SK-N-SH (cell line): ENCODE data around the gene LSMEM2. TPM values are rescaled to one million over a fixed set of nuclear protein-coding genes. Genes with fewer than 3 reads are reported as not detected.
A peak's percentile ranks its signal among the peaks of the same experiment; 100 is the strongest.

ENCODE experiments used
- CHD2 ChIP-seq: fragments of 150-350 bp; IDR thresholded peaks from 2 replicates; pipeline ENCODE4 v1.6.1; 2018; ENCODE audit warnings: low read length; ENCODE audit not compliant: partially characterized antibody
- ELF1 ChIP-seq: IDR thresholded peaks from 2 replicates; pipeline ENCODE4 v1.4.0; 2012
- EP300 ChIP-seq, 2 experiments: IDR thresholded peaks; 2 replicates each; pipeline versions ENCODE4 v1.4.0 to v1.6.1; 2012; ENCODE audit warnings: borderline replicate concordance in 1 of 2, low read depth in 1 of 2, low read length in 1 of 2
- EZH2phosphoT487 ChIP-seq: fragments of 200-600 bp; sonication (generic); IDR thresholded peaks from 2 replicates; pipeline ENCODE4 v1.6.1; 2017; ENCODE audit warnings: low read depth, mixed run types, mild to moderate bottlenecking, antibody characterized with exemption, moderate library complexity, borderline replicate concordance
- FOSL2 ChIP-seq: IDR thresholded peaks from 2 replicates; pipeline ENCODE4 v1.4.0; 2012; ENCODE audit warnings: low read depth, mild to moderate bottlenecking, moderate library complexity, borderline replicate concordance
- FOXJ3 ChIP-seq: sonication (generic); formaldehyde crosslinking; IDR thresholded peaks from 2 replicates; pipeline ENCODE4 v1.5.1; 2020; ENCODE audit warnings: mild to moderate bottlenecking, missing genetic modification reagents
- FOXM1 ChIP-seq: IDR thresholded peaks from 2 replicates; pipeline ENCODE4 v1.4.0; 2012; ENCODE audit warnings: low read depth, mild to moderate bottlenecking
- GABPA ChIP-seq: IDR thresholded peaks from 2 replicates; pipeline ENCODE4 v1.4.0; 2012; ENCODE audit warnings: low read depth, mild to moderate bottlenecking
- GATA2 ChIP-seq: sonication (generic); formaldehyde crosslinking; IDR thresholded peaks from 2 replicates; pipeline ENCODE4 v1.5.0; 2020; ENCODE audit warnings: mild to moderate bottlenecking, missing genetic modification reagents
- JUND ChIP-seq: IDR thresholded peaks from 2 replicates; pipeline ENCODE4 v1.4.0; 2012
- MEF2A ChIP-seq: IDR thresholded peaks from 2 replicates; pipeline ENCODE4 v1.4.0; 2012; ENCODE audit warnings: low read depth, borderline replicate concordance
- MXI1 ChIP-seq: IDR thresholded peaks from 2 replicates; pipeline ENCODE4 v1.6.1; 2012; ENCODE audit warnings: mild to moderate bottlenecking, low read depth, low read length, improper control_type of control experiment
- NFIC ChIP-seq: IDR thresholded peaks from 2 replicates; pipeline ENCODE4 v1.4.0; 2012; ENCODE audit warnings: borderline replicate concordance
- POLR2AphosphoS5 ChIP-seq: IDR thresholded peaks from 2 replicates; pipeline ENCODE4 v1.6.1; 2012; ENCODE audit warnings: low read depth, low read length
- RAD21 ChIP-seq: IDR thresholded peaks from 2 replicates; pipeline ENCODE4 v1.6.1; 2012; ENCODE audit warnings: mild to moderate bottlenecking, low read length
- RCOR1 ChIP-seq: fragments of 150-350 bp; IDR thresholded peaks from 2 replicates; pipeline ENCODE4 v1.6.1; 2017; ENCODE audit warnings: antibody characterized with exemption, low read length
- RFX5 ChIP-seq: IDR thresholded peaks from 2 replicates; pipeline ENCODE4 v1.6.1; 2012; ENCODE audit warnings: mild to moderate bottlenecking, improper control_type of control experiment, low read length
- RXRA ChIP-seq: IDR thresholded peaks from 2 replicates; pipeline ENCODE4 v1.4.0; 2012; ENCODE audit warnings: low read depth, mild to moderate bottlenecking, borderline replicate concordance
- SIN3A ChIP-seq: IDR thresholded peaks from 2 replicates; pipeline ENCODE4 v1.6.1; 2012; ENCODE audit warnings: low read depth, mild to moderate bottlenecking, low read length, moderate library complexity, borderline replicate concordance
- TCF12 ChIP-seq: IDR thresholded peaks from 2 replicates; pipeline ENCODE4 v1.4.0; 2012
- YY1 ChIP-seq: IDR thresholded peaks from 2 replicates; pipeline ENCODE4 v1.4.0; 2012; ENCODE audit warnings: low read depth, mild to moderate bottlenecking
- polyA plus RNA-seq, 3 experiments: library from polyadenylated mRNA; depleted of rRNA; stranded (reverse); fragments of >200 nt; gene quantifications; 2 replicates each; pipeline ENCODE4 v1.2.3, GENCODE V29; 2012
- TF ChIP-seq, protein P1 (sequence below): fragments of 200-600 bp; sonication (generic); IDR thresholded peaks from 2 replicates; pipeline ENCODE4 v1.6.1; 2017; ENCODE audit warnings: antibody characterized with exemption, mild to moderate bottlenecking, moderate library complexity
- TF ChIP-seq, protein P2 (sequence below): fragments of 150-350 bp; IDR thresholded peaks from 2 replicates; pipeline ENCODE4 v1.6.1; 2016; ENCODE audit warnings: mild to moderate bottlenecking, low read depth, low read length
- TF ChIP-seq, protein P3 (sequence below): IDR thresholded peaks from 2 replicates; pipeline ENCODE4 v1.4.0; 2012; ENCODE audit warnings: low read depth, borderline replicate concordance
- TF ChIP-seq, protein P4 (sequence below): fragments of 150-350 bp; IDR thresholded peaks from 2 replicates; pipeline ENCODE4 v1.6.1; 2017; ENCODE audit warnings: antibody characterized with exemption, low read length, low read depth, borderline replicate concordance
- TF ChIP-seq, protein P5 (sequence below): IDR thresholded peaks from 2 replicates; pipeline ENCODE4; 2012
- TF ChIP-seq, protein P6 (sequence below): IDR thresholded peaks from 2 replicates; pipeline ENCODE4 v1.4.0; 2012; ENCODE audit warnings: low read depth

Gene LSMEM2
- polyA plus RNA-seq, 1 of the 3 experiments (the other 2 are of a cell fraction), result 0.03 TPM

DNA sequence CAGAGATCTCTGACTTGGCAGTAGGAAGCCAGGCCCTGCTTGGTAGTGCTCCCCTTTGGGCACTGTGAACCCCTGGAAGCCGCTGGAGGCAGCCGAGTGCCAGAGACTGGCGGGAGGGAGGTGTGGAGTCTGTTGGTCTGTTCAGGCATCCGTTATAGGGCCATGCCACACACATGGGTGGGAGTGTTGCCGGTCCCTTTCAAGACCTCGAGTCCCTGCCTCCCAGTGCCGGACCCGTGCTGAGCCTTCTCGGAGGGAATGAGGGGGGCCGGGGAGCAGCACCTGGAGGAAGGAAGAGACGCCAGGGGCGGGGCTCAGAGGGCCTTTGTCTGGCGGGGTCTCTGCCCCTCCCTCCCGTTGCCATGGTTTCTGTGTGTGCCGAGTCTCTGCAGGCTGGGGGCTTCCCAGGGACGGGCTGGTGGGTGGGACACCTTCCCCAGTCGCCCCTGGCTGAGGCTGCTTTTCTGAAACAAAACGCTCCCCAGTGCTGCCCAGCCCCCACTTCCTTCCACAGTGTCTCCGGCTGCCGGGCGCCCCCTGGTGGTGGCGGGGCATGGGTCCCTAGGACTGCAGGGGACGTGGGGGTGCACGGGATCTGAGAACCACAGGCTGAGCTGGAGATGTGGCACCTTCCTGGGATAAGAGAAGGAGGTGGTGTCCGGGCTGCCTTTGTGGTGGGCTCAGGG lies 32.9 kb upstream of the LSMEM2 start (continued):
- TF ChIP-seq, protein P1, sequence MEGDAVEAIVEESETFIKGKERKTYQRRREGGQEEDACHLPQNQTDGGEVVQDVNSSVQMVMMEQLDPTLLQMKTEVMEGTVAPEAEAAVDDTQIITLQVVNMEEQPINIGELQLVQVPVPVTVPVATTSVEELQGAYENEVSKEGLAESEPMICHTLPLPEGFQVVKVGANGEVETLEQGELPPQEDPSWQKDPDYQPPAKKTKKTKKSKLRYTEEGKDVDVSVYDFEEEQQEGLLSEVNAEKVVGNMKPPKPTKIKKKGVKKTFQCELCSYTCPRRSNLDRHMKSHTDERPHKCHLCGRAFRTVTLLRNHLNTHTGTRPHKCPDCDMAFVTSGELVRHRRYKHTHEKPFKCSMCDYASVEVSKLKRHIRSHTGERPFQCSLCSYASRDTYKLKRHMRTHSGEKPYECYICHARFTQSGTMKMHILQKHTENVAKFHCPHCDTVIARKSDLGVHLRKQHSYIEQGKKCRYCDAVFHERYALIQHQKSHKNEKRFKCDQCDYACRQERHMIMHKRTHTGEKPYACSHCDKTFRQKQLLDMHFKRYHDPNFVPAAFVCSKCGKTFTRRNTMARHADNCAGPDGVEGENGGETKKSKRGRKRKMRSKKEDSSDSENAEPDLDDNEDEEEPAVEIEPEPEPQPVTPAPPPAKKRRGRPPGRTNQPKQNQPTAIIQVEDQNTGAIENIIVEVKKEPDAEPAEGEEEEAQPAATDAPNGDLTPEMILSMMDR, result peak; percentile 97
- TF ChIP-seq RCOR1, result no peak
- TF ChIP-seq NFIC, result no peak
- no peak for TF ChIP-seq EZH2phosphoT487
- peak; percentile 28; the same call in 1 of the 2 replicates for TF ChIP-seq MXI1
- TF ChIP-seq POLR2AphosphoS5, result no peak; the same call in 1 of the 2 replicates
- TF ChIP-seq, protein P2, sequence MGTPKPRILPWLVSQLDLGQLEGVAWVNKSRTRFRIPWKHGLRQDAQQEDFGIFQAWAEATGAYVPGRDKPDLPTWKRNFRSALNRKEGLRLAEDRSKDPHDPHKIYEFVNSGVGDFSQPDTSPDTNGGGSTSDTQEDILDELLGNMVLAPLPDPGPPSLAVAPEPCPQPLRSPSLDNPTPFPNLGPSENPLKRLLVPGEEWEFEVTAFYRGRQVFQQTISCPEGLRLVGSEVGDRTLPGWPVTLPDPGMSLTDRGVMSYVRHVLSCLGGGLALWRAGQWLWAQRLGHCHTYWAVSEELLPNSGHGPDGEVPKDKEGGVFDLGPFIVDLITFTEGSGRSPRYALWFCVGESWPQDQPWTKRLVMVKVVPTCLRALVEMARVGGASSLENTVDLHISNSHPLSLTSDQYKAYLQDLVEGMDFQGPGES, result no peak
- peak; percentile 19; the same call in 1 of the 2 replicates for TF ChIP-seq TCF12
- TF ChIP-seq CHD2, result peak; percentile 94
- no peak for TF ChIP-seq GATA2 (CRISPR knock-in tag)
- TF ChIP-seq FOXJ3 (CRISPR knock-in tag), result no peak
- TF ChIP-seq ELF1, result no peak
- no peak for TF ChIP-seq YY1
- no peak for TF ChIP-seq RXRA
- no peak for TF ChIP-seq RFX5
- TF ChIP-seq JUND, result no peak
- TF ChIP-seq MEF2A, result no peak
- TF ChIP-seq, protein P3, sequence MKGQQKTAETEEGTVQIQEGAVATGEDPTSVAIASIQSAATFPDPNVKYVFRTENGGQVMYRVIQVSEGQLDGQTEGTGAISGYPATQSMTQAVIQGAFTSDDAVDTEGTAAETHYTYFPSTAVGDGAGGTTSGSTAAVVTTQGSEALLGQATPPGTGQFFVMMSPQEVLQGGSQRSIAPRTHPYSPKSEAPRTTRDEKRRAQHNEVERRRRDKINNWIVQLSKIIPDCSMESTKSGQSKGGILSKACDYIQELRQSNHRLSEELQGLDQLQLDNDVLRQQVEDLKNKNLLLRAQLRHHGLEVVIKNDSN, result no peak
- TF ChIP-seq, protein P4, sequence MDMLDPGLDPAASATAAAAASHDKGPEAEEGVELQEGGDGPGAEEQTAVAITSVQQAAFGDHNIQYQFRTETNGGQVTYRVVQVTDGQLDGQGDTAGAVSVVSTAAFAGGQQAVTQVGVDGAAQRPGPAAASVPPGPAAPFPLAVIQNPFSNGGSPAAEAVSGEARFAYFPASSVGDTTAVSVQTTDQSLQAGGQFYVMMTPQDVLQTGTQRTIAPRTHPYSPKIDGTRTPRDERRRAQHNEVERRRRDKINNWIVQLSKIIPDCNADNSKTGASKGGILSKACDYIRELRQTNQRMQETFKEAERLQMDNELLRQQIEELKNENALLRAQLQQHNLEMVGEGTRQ, result no peak
- TF ChIP-seq GABPA, result no peak; the same call in 1 of the 2 replicates
- no peak for TF ChIP-seq SIN3A
- TF ChIP-seq EP300 (IDR thresholded peaks at IDR 0.05; ENCODE audit: borderline replicate concordance in 1 of 2, low read depth in 1 of 2, low read length in 1 of 2), result no peak
- no peak for TF ChIP-seq FOXM1
- TF ChIP-seq RAD21, result peak; percentile 73
- TF ChIP-seq, protein P5, sequence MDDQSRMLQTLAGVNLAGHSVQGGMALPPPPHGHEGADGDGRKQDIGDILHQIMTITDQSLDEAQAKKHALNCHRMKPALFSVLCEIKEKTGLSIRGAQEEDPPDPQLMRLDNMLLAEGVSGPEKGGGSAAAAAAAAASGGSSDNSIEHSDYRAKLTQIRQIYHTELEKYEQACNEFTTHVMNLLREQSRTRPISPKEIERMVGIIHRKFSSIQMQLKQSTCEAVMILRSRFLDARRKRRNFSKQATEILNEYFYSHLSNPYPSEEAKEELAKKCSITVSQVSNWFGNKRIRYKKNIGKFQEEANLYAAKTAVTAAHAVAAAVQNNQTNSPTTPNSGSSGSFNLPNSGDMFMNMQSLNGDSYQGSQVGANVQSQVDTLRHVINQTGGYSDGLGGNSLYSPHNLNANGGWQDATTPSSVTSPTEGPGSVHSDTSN, result no peak
- no peak; the same call in 1 of the 2 replicates for TF ChIP-seq FOSL2
- TF ChIP-seq, protein P6, sequence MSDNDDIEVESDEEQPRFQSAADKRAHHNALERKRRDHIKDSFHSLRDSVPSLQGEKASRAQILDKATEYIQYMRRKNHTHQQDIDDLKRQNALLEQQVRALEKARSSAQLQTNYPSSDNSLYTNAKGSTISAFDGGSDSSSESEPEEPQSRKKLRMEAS, result no peak
